Ishikawa (cell line): ENCODE measurements around the gene SLC12A7.

Source experiments
- CEBPB ChIP-seq: IDR thresholded peaks from 2 replicates; pipeline ENCODE4 v1.6.1; 2012
- CREB1 ChIP-seq: IDR thresholded peaks from 2 replicates; pipeline ENCODE4 v1.6.1; 2012; ENCODE audit warnings: low read depth
- EGR1 ChIP-seq: IDR thresholded peaks from 2 replicates; pipeline ENCODE4 v1.6.1; 2012
- EP300 ChIP-seq: IDR thresholded peaks from 2 replicates; pipeline ENCODE4 v1.6.1; 2012; ENCODE audit warnings: borderline replicate concordance
- FOXM1 ChIP-seq: IDR thresholded peaks from 2 replicates; pipeline ENCODE4 v1.6.1; 2012; ENCODE audit warnings: low read depth, borderline replicate concordance
- TAF1 ChIP-seq: IDR thresholded peaks from 2 replicates; pipeline ENCODE4 v1.6.1; 2012; ENCODE audit warnings: low read depth, mild to moderate bottlenecking
- TEAD4 ChIP-seq: IDR thresholded peaks from 2 replicates; pipeline ENCODE4 v1.6.1; 2012
- YY1 ChIP-seq: IDR thresholded peaks from 2 replicates; pipeline ENCODE4 v1.6.1; 2012; ENCODE audit warnings: low read depth
- TF ChIP-seq, protein P1 (sequence below): IDR thresholded peaks from 2 replicates; pipeline ENCODE4 v1.6.1; 2012; ENCODE audit warnings: low read depth, mild to moderate bottlenecking
- TF ChIP-seq, protein P2 (sequence below): IDR thresholded peaks from 2 replicates; pipeline ENCODE4 v1.6.1; 2012

DNA sequence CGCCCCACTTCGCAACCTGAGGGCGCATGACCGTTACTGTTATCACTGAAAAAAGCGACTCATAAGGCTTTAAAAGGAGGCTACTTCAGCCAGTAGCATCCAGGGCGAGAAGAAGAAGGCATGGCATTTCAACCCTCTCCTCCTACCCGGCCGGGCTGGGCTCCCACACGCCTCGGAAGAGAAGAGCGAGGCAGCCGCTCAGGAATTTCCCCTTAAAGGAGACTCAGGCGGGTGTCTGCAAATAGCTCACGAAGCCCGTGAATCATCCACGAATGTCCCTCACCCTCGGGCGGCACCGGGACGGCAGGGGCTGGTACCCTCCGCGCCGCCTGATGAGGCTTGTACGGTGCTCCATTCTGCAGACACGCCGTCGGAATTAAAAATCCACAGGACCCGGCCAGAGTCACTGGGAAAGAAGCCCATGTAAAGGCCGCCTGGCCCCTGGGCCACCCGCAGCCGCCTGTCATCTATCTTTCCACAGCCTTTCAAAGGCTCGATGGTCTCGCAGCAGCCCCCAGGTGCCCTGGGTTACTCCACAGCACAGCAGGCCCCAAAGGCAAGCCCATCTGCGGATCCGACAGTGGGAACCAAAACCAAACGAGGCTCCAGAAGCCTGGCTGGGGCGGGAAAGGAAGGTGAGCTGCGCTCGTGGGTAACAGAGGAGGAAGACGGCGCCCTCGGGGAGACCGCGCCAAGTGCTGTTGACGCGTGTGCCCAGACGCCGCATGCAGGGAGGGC lies 11.8 kb downstream of the SLC12A7 start:
- TF ChIP-seq CEBPB = no peak
- no peak for TF ChIP-seq CREB1
- TF ChIP-seq EP300 = no peak
- no peak for TF ChIP-seq EGR1
- TF ChIP-seq YY1 = no peak
- TF ChIP-seq FOXM1 = no peak
- TF ChIP-seq TEAD4 = no peak
- TF ChIP-seq TAF1 = no peak
- TF ChIP-seq, protein P1, sequence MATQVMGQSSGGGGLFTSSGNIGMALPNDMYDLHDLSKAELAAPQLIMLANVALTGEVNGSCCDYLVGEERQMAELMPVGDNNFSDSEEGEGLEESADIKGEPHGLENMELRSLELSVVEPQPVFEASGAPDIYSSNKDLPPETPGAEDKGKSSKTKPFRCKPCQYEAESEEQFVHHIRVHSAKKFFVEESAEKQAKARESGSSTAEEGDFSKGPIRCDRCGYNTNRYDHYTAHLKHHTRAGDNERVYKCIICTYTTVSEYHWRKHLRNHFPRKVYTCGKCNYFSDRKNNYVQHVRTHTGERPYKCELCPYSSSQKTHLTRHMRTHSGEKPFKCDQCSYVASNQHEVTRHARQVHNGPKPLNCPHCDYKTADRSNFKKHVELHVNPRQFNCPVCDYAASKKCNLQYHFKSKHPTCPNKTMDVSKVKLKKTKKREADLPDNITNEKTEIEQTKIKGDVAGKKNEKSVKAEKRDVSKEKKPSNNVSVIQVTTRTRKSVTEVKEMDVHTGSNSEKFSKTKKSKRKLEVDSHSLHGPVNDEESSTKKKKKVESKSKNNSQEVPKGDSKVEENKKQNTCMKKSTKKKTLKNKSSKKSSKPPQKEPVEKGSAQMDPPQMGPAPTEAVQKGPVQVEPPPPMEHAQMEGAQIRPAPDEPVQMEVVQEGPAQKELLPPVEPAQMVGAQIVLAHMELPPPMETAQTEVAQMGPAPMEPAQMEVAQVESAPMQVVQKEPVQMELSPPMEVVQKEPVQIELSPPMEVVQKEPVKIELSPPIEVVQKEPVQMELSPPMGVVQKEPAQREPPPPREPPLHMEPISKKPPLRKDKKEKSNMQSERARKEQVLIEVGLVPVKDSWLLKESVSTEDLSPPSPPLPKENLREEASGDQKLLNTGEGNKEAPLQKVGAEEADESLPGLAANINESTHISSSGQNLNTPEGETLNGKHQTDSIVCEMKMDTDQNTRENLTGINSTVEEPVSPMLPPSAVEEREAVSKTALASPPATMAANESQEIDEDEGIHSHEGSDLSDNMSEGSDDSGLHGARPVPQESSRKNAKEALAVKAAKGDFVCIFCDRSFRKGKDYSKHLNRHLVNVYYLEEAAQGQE = no peak
- TF ChIP-seq, protein P2, sequence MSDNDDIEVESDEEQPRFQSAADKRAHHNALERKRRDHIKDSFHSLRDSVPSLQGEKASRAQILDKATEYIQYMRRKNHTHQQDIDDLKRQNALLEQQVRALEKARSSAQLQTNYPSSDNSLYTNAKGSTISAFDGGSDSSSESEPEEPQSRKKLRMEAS = no peak
